DMS114 treated with DMSO at 0.1 percent for 48 hours (cell line): ENCODE data around the gene SLC39A8.

Experiments
- DNase-seq: peaks from one replicate; lab custom pipeline; 2025; ENCODE audit not compliant: unreplicated experiment; lab: John Stamatoyannopoulos, UW

The SLC39A8 gene

DNA sequence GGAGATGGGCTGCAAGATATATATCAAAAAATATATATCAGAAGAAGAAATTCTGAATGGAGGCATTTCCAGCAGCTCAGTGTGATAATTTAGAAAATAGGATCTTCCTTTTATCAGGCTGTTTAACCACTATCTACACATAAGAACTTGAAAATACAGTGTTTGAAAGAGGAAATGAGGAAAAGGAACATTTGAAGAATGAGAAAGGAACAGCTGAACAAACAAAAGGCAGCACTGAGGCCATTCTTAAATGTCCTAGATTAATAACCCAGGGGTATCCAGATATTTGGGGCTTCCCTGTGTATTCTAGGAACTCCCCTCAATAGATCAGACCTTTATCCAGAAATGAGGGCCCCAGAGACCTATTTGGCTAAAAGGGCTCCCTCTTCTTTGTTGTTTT is 4.1 kb downstream of the SLC39A8 start:
- DNase-seq = no peak

DNA sequence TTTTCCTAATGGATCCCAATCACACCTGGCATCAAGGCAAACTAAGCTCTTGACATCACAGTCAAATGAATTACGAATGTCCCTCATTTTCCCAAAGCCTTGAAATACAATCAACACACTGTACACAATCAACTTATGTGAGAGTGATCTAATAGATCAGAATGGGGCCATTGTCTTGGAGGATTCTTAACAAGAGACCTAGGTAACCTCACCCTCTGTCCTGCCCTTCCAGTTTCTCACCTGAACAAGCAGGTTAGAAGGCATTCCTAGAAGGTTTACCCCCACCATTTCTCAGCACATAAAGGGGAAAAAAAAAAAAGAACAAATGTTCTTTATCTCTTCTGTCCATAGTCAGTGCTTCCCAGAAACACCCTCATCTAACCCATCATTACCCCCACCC is 6.3 kb downstream of the SLC39A8 start:
- no peak for DNase-seq

- DNase-seq = no peak
Observed at GRCh38 chr4:102338405-102338804, 6.9 kb downstream of the SLC39A8 start.

- DNase-seq = no peak
Observed at GRCh38 chr4:102335616-102336015, 9.7 kb downstream of the SLC39A8 start.

DNA sequence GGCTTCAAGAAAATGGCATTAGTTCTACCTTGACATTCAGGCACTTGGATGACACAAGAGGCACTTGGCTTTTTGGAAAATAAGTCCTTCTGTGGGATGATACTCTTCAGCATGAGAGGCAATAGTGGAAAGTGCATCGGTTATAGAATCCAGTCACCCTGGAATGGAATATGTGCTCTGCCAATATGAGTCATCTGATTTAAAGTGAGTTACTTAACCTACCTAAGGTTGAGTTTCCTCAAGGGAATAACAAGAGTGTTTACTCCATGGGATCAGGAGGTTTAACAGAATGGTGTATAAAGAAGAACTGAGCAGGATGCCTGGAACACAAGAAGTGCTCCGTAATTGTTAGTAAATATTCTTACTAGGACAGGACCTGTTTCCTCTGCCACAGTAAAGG is 10.7 kb downstream of the SLC39A8 start:
- no peak for DNase-seq

DNA sequence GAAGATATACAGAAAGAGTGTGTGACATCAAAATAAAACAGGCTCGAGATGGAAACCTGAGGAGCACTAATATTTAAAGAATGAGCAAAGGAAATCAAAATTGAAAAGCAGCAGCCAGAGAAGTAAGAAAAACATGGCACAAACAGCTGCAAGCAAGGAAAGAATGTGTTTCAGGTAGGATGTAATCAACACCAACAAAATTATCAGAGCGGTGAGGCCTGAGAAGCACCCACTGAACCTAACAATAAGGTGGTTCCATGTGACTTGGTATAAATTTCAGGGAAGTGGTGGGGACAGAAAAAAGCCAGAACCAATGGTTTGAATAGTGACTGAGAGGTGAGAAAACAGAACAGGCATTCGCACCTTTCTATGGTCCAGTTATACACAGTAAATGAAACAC is 11.5 kb downstream of the SLC39A8 start:
- DNase-seq = no peak

GRCh38 chr4:102328045-102328444 is 17.2 kb downstream of the SLC39A8 start:
- DNase-seq = no peak

- no peak for DNase-seq
Observed at GRCh38 chr4:102326951-102327350, 18.3 kb downstream of the SLC39A8 start.

DNA sequence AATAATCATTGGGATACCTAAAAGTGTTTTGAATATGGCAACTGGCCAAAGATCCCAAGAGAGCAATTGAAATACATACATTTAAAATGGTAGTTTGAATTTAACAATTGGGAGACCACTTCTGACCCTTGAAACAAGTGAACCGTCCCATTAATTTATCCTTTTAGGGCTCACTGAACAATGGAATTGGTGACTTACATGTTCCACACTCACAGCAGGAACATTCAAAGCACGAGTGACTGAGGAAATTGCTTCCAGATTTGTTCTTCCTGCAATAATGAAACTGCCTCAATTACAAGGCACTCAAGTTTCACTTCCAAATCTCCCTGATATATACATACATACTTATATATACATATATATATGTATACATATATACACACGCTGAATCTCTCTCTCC is 20.6 kb downstream of the SLC39A8 start:
- DNase-seq = no peak

DNA sequence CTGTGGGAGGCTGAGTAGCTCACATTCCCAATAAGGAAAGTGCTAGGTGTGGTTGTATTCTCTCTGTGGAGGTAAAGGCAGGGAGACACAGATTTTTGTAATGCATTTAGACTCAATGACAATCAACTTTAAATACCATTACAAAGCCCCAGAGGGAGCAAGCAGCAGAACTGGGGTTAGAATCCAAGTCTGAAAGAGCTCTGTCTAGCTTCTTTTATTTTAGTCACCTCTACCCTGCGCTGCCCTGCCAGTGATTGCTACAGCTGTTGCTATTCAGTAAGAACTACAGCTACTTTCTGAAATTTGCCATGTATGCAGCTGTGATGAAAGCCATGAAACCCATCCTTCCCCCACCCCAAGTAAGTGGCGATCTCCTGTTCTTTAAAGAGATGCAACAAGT is 22.5 kb downstream of the SLC39A8 start:
- DNase-seq = no peak

DNA sequence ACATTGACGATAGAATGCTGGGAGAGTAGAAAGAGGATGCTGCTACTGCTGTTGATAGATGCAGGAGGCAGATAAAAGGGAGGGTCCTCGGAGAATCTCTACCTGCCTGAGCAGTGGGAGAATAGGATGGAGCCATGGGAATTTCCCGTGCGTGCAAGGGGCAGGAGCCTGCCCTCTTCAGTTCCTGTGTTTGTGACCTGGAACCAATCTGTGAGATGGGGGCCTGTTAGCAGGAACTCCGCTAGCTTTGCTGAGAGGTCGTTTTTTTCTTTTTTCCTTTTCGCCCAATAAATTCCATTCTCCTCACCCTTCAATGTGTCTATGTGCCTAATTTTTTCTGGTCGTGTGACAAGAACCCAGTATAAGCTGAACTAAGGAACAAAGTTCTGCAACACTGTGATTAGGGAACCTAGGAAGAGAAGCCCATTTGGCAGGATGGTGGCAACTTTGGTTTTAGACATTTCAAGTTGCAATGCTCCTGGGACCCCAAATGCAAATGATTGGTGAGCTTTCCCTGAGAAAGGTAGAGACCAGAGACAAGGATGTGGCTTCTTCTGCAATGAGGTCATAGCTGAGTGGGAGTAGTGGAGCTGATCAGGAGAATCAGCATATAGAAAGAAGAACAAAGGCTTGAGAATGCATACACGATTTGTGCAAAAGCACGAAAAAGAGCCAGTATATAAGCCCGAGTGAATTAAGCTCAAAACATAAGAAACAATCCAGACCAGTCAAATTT is 23.9 kb downstream of the SLC39A8 start:
- DNase-seq = no peak

- DNase-seq = no peak
Observed at GRCh38 chr4:102319594-102319993, 25.7 kb downstream of the SLC39A8 start.

DNA sequence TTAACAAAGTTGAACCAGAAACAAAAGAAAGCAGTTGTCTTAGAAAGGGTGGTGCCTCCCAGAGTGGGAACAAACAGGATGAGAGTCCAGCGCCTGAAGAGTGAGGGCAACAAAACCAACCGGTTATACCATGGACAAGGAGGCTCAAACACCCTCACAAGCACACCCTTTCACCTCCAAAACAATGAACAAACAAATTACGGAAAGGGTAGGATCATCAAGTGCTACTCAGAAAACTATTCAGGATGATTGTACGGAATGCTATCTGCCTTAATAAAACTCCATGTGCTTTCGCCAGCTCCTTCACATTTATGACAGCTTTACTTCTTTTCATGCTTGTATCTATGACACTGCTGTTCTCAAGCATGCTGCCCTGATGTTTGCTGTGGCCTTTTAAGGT is 26.8 kb downstream of the SLC39A8 start:
- no peak for DNase-seq

DNA sequence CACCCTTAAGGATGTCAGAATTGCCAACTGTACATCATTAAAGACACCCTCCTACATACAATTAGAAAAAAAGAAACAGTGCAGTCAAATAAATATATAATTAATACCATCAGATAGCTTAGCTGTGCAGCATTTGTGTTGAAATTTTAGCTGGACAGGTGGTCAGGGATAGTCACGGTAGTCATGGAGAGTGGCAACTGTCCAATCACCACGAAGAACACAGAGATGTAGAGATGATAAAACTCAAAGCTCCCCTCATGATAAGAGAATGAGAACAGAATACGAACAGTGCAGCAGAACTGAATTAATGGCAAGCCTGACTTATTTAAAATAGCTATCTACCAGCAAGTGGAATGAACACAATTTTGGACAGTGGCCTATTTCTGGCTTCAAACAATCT is 27.2 kb downstream of the SLC39A8 start:
- no peak for DNase-seq

DNA sequence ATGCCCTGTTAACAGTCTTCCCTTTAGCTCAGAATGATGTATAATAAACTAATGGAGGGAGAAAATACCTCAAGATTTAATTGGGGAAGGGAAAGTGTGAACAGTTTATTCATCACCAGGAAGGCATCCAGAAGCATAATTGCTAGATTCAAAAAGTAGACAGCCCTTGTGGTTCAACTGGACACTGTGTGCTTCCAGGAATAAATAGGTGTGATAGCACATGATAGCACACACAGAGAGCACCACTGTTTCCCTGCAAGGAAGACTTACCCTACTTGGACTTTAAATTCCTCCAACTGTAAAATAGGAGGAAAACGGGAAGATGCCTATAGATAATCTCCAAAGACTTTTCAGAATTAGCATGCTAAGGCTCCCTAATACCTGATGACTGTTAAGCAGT is 27.8 kb downstream of the SLC39A8 start:
- DNase-seq = no peak

DNA sequence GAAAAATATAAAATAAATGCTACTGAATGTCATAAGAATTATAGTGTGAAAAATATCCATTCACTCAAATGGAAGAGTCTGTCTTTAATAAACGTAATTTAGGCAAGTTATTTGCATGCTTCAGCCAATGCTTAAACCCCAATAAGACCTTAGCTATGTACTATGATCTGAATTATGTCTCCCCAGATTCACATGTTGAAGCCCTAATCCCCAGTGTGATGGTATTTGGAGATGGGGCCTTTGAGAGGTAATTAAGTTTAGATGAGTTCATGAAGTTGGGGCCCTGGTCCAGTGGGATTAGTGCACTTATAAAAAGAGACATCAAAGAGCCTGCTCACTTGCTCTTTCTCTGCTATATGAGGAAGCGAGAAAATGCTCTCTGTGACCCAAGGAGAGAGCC is 28.7 kb downstream of the SLC39A8 start:
- DNase-seq = no peak

GRCh38 chr4:102315532-102315931 is 29.8 kb downstream of the SLC39A8 start:
- no peak for DNase-seq

DNA sequence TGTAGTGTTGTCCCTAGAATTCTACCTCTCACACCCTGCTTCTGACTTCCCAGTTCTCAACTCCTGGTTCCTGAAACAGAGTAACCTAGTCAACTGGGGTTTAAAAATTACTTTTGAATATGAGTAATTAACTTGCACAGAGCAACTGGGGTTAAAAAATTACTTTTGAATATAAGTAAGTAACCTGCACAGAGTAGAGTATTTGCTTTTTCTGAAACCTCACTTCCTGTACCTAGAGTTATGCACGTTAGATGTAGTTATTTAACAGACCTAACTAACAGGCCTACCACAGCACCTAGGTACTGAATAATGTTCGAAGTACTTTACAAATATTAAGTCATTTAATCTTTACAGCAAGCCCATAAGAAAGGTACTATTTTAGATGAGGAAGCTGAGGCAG is 32.9 kb downstream of the SLC39A8 start:
- no peak for DNase-seq

GRCh38 chr4:102311912-102312311 is 33.4 kb downstream of the SLC39A8 start:
- DNase-seq = no peak

DNA sequence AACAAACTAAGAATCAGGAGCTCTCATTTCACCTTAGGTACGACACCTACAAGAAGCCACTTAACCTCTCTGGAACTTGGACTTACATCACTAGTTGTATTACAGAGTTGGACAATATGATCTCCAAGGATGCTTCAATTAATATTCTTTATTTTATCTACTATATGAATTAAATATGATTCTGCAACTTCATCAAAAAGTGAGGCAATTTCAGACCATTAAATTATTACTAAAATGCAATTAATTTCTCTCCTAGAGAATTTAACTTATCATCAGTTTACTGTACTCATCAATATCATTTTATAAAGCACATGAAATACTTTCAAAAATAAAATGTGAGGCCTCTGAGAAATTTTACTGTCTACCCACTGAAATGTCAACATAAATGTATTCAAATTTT is 33.9 kb downstream of the SLC39A8 start:
- DNase-seq = no peak

DNA sequence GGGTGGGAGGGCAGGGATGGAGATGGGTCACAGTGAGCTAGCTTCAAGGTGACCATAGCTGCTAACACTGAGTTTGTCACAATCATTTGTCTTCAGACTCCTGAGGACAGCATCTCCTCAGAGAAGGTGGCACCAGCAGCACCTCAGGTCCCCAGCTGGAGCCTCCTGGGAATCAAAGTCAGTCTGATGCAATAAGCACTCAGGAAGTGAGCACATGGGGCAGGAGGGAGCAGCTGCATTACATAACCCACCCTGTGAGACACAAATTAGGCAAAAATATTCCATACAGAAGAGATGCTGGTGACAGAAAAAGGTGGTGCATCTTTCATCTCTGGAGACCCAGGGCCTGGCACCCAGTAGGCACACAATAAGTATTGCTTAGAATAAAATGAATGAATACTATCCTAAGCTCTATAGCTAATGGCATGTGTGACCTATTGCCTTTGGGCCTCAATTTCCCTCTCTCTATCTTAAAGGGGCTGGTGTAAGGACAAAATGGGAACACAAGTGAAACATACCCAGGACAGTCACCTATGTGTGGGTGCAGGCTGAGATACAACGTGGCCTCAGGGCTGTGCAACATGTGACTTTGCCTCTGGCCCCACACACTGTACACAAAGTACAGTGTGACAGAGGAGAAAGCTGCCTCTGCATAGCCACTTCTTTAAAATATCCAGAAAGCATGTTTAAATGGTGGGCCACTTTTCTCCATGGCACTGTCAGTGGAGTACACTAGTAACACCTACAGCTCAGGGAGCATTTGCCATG is 37.1 kb downstream of the SLC39A8 start:
- no peak for DNase-seq

DNA sequence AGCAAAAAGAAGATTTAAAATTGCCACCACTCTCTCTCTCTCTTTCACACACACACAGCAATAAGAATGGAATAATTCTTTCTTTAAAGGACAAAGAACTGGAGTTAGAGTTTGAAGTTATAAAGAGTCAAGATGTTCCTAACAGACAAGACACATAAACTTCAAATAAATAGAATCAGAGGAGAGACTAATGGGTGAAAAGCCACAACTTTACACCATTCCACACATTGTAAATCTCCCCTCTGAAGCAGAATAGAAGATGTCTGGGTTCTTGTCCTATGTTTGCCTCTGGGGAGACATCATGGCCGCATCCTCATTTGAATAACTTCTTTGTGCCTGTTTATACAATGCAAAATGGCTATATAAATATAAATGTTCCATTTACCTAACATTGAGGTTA is 39.6 kb downstream of the SLC39A8 start:
- DNase-seq = no peak

GRCh38 chr4:102302762-102303161 is 42.5 kb downstream of the SLC39A8 start:
- DNase-seq = no peak
